Measurements from ENCODE around the gene TPST2.

TPST2 gene

GRCh38 chr22:26527574-26528465, 62.1 kb downstream of the TPST2 start:
- no peak for DNase-seq

- DNase-seq = no peak
Observed at GRCh38 chr22:26527167-26527566, 62.8 kb downstream of the TPST2 start.

GRCh38 chr22:26525946-26526564, 63.9 kb downstream of the TPST2 start:
- DNase-seq = no peak

GRCh38 chr22:26524870-26525269, 65.1 kb downstream of the TPST2 start:
- DNase-seq = no peak

GRCh38 chr22:26522592-26522991, 67.3 kb downstream of the TPST2 start:
- no peak for DNase-seq

GRCh38 chr22:26522012-26522411, 67.9 kb downstream of the TPST2 start:
- DNase-seq = no peak

GRCh38 chr22:26517429-26517828, 72.5 kb downstream of the TPST2 start:
- DNase-seq = no peak

- DNase-seq = no peak
Observed at GRCh38 chr22:26516503-26516902, 73.4 kb downstream of the TPST2 start.

GRCh38 chr22:26515931-26516330, 74.0 kb downstream of the TPST2 start:
- no peak for DNase-seq

GRCh38 chr22:26514419-26515161, 75.3 kb downstream of the TPST2 start:
- DNase-seq = no peak

GRCh38 chr22:26513838-26514237, 76.1 kb downstream of the TPST2 start:
- DNase-seq = no peak

GRCh38 chr22:26512149-26512793, 77.7 kb downstream of the TPST2 start, which contains the start of gene TFIP11:
Gene TFIP11, minus strand, starts transcription at chr22:26512473. Its CDS starts 2,201 bp downstream, at chr22:26510272.
- DNase-seq = peak; percentile 68 to 85 (median 83)

GRCh38 chr22:26508148-26508547, 81.8 kb downstream of the TPST2 start:
- no peak for DNase-seq

- DNase-seq = no peak
Observed at GRCh38 chr22:26503758-26504157, 86.2 kb downstream of the TPST2 start.

GRCh38 chr22:26502688-26503561, 87.0 kb downstream of the TPST2 start:
- DNase-seq = peak in 2 of 4 experiments; percentile 20 to 31

GRCh38 chr22:26501996-26502395, 87.9 kb downstream of the TPST2 start:
- no peak for DNase-seq

- no peak for DNase-seq
Observed at GRCh38 chr22:26499188-26499703, 90.7 kb downstream of the TPST2 start.

GRCh38 chr22:26496456-26496855, 93.5 kb downstream of the TPST2 start:
- DNase-seq = no peak

- DNase-seq = no peak
Observed at GRCh38 chr22:26494506-26494905, 95.4 kb downstream of the TPST2 start.

GRCh38 chr22:26492220-26492619, 97.7 kb downstream of the TPST2 start:
- no peak for DNase-seq

- no peak for DNase-seq
Observed at GRCh38 chr22:26489447-26490036, 100.4 kb downstream of the TPST2 start.
